Heart left ventricle (tissue), 16 donors: ENCODE data around the gene ABCB10. TPM values are rescaled to one million over a fixed set of nuclear protein-coding genes. Genes with fewer than 3 reads are reported as not detected.
A peak's percentile ranks its signal among the peaks of the same experiment; 100 is the strongest.

Experiments
- ATAC-seq, 4 donors: fragments of 200-7000 bp; cut with Tn5 transposase; one replicate each; pipeline ENCODE4 v1.9.1; 2020 to 2022; ENCODE audit warnings: moderate library complexity in 4 of 4, mild to moderate bottlenecking in 3 of 4, moderate number of reproducible peaks in 1 of 4
- DNase-seq, 5 donors: peaks; one replicate each; pipeline ENCODE4 v3.0.0-alpha.2; 2020
- H3K27ac ChIP-seq, 12 donors: fragments of 200-600 bp; sonication (generic) in 4 of 12; one replicate each; pipeline versions ENCODE4 v1.5.0 to v1.8.0; 2016 to 2022; ENCODE audit warnings: mild to moderate bottlenecking in 2 of 12
- H3K27me3 ChIP-seq, 9 donors: fragments of 200-600 bp; sonication (generic) in 2 of 9; one replicate each; pipeline versions ENCODE4 v1.5.1 to v1.8.0; 2016 to 2022; ENCODE audit warnings: mild to moderate bottlenecking in 3 of 9
- H3K36me3 ChIP-seq, 9 donors: fragments of 200-600 bp; sonication (generic) in 2 of 9; one replicate each; pipeline versions ENCODE4 v1.5.0 to v1.8.0; 2018 to 2022; ENCODE audit warnings: mild to moderate bottlenecking in 2 of 9
- H3K4me1 ChIP-seq, 12 donors: fragments of 200-600 bp; sonication (generic) in 4 of 12; one replicate each; pipeline versions ENCODE4 v1.5.0 to v1.8.0; 2016 to 2022; ENCODE audit warnings: mild to moderate bottlenecking in 3 of 12
- H3K4me3 ChIP-seq, 12 donors: fragments of 200-600 bp; sonication (generic) in 4 of 12; one replicate each; pipeline versions ENCODE4 v1.5.0 to v1.8.0; 2017 to 2022; ENCODE audit warnings: mild to moderate bottlenecking in 9 of 12, moderate library complexity in 4 of 12
- H3K9me3 ChIP-seq, 12 donors: fragments of 200-600 bp; sonication (generic) in 4 of 12; one replicate each; pipeline versions ENCODE4 v1.5.0 to v1.8.0; 2016 to 2022; ENCODE audit warnings: mild to moderate bottlenecking in 1 of 12
- CTCF ChIP-seq, 12 donors: fragments of 200-600 bp; sonication (generic) in 4 of 12; IDR thresholded peaks; one replicate each; pipeline versions ENCODE4 v1.5.0 to v1.8.0; 2018 to 2022; ENCODE audit warnings: antibody characterized with exemption in 12 of 12, mild to moderate bottlenecking in 5 of 12
- POLR2A ChIP-seq, 2 donors: fragments of 450-650 bp; IDR thresholded peaks; one replicate each; pipeline ENCODE4 v1.6.1; 2017; ENCODE audit warnings: antibody characterized with exemption in 2 of 2, mild to moderate bottlenecking in 2 of 2, moderate library complexity in 2 of 2
- WGBS, 4 donors: extraction: QIAGEN DNeasy Blood & Tissue Kit in 2 of 4; methylation state at CpG; one replicate each; pipeline versions ENCODE4 v1.1.5 to v1.1.7; 2013 to 2018; 5-methylcytosine and 5-hydroxymethylcytosine counted together
- intact Hi-C, 10 donors: fragments of 100-400 bp; cut with DNase I; formaldehyde crosslinking; loops; one replicate each; pipeline versions ENCODE4 v1.11.1 to v1.14.2; 2022
- polyA plus RNA-seq, 2 donors: library from polyadenylated mRNA; stranded (reverse); fragments of 200-250 nt; gene quantifications; one replicate each; pipeline ENCODE4 v1.2.3, GENCODE V29; 2013
- total RNA-seq, 9 donors: library from RNA; depleted of rRNA in 2 of 9; stranded (reverse); fragments of >200 nt in 2 of 9; fragmentation: NEBNext Ultra II Directional in 3 of 9; extraction: Animal tissue kit (Norgen Biotek cat#: 25700) in 3 of 9; gene quantifications; one replicate each; pipeline versions ENCODE4 v1.1.0 to v1.2.4, GENCODE V29; 2016 to 2023
- donor health status: ischemic (EF 13 %, LVEDD 7.1; RV severe dilation, severe dysfunction).
- donor health status: healthy with polysubstance abuse.
- donor health status: DM: no; HTN: yes; CAD: no.
- donor health status: DM: no; HTN: no; CAD: no.
- donor health status: ischemic (EF 25% LVEDD 6.9; RV normal size, moderate dysfunction).
- donor health status: ischemic (EF 25% LVEDD 5.7; RV mildly dilated, moderate dysfunction).
- donor health status: healthy.
- donor health status: DM: yes; HTN: yes; CAD: no.
- donor health status: ischemic (EF 35%, LVEDD 5.7; RV mildly dilated, moderate dysfunction).
- donor health status: nonischemic (EF 11% LVEDD 7.7; RV severe dilation, severe dysfunction).
- donor health status: DM: yes; HTN: yes; CAD: no.
- donor health status: PGD.
- donor health status: ischemic (EF 29% LVEDD 5.4; RV normal size, mild dysfunction).
- donor health status: nonischemic (EF 23%, LVEDD 6.1; RV moderate dilation, normal function).

Gene ABCB10
- total and polyA plus RNA-seq, 11 donors = 4.5 to 13.3 (median 10.7) TPM

DNA sequence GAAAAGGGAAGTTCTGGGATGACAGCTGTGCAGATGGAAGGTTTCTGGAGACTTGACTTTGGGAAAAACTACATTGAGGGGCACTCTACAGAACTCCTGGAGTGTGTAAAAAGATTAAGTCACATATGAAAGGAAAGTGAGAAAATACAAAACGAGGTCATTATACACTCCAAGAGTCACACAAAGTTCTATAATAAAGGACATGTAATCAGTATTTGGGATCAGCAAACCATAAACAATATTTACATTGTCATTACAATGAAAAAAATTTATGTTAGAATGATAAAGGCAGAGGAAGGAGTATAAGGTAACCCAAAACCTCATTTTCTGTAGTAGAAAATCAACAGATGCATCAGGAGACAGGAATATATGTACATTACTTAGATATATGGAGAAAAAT, 73.2 kb downstream of the ABCB10 start:
- 89 to 94% (median 92%) methylated on average over 1 of the region's 1 CpG for WGBS, 4 donors
- ATAC-seq = no peak
- no peak for TF ChIP-seq POLR2A (IDR thresholded peaks at IDR 0.05)
- TF ChIP-seq CTCF (IDR thresholded peaks at IDR 0.05) = no peak

GRCh38 chr1:229482511-229482910, 76.0 kb downstream of the ABCB10 start:
- ATAC-seq (no peak), DNase-seq (no peak)
- Histone ChIP-seq H3K27me3 (no peaks in the 10 kb centered on the region), H3K27ac (no peak overlapping the region), H3K4me3 (no peak overlapping the region), H3K9me3 (no peaks in the 10 kb centered on the region), H3K36me3 (peaks cover 3 to 97% (median 79%) of the 10 kb centered on the region in 9 donors), H3K4me1 (peaks cover 0 to 18% (median 0%) of the 10 kb centered on the region in 12 donors)
- 91 to 97% (median 95%) methylated on average over 5 of the region's 5 CpGs for WGBS, 4 donors
- TF ChIP-seq POLR2A (IDR thresholded peaks at IDR 0.05) (no peak), CTCF (IDR thresholded peaks at IDR 0.05) (no peak)
- intact Hi-C loops = loop anchor here in 9 of 10 donors (1.0 to 10.0 kb wide), 6 partner anchors 110 to 225 kb away; no protein-coding TSS in a partner anchor

More for the DNA sequence above, 73.2 kb downstream of the ABCB10 start:
- no peak for DNase-seq
- H3K9me3 ChIP-seq = no peaks in the 10 kb centered on the region
- intact Hi-C loops = loop anchor here in 1 of 10 donors (2.0 to 10.0 kb wide), 2 partner anchors 121 to 227 kb away; no protein-coding TSS in a partner anchor
- peaks cover 3 to 97% (median 94%) of the 10 kb centered on the region in 9 donors for H3K36me3 ChIP-seq
- H3K4me1 ChIP-seq = peaks cover 0 to 13% (median 0%) of the 10 kb centered on the region in 12 donors
- H3K27me3 ChIP-seq = no peaks in the 10 kb centered on the region
- H3K27ac ChIP-seq = no peak overlapping the region
- H3K4me3 ChIP-seq = no peak overlapping the region

GRCh38 chr1:229480495-229480894, 78.0 kb downstream of the ABCB10 start:
- H3K9me3 ChIP-seq = no peaks in the 10 kb centered on the region
- no peak overlapping the region for H3K27ac ChIP-seq
- H3K36me3 ChIP-seq = peaks cover under 1 to 97% (median 79%) of the 10 kb centered on the region in 9 donors
- 88 to 92% (median 89%) methylated on average over 7 of the region's 7 CpGs for WGBS, 4 donors
- peaks cover 0 to 18% (median 0%) of the 10 kb centered on the region in 12 donors for H3K4me1 ChIP-seq
- no peak for ATAC-seq
- TF ChIP-seq POLR2A (IDR thresholded peaks at IDR 0.05) (no peak), CTCF (IDR thresholded peaks at IDR 0.05) (no peak)
- intact Hi-C loops = loop anchor here in 6 of 10 donors (2.0 to 10.0 kb wide), 5 partner anchors 108 to 223 kb away; no protein-coding TSS in a partner anchor
- no peak overlapping the region for H3K4me3 ChIP-seq
- no peak for DNase-seq
- H3K27me3 ChIP-seq = no peaks in the 10 kb centered on the region

- ATAC-seq = peak in 1 of 4 donors; percentile 51
- WGBS, 4 donors = 70 to 74% (median 72%) methylated on average over 10 of the region's 10 CpGs
- Histone ChIP-seq H3K36me3 (peaks cover 0 to 97% (median 79%) of the 10 kb centered on the region in 9 donors), H3K4me3 (no peak overlapping the region), H3K9me3 (no peaks in the 10 kb centered on the region), H3K4me1 (peaks cover 0 to 18% (median 0%) of the 10 kb centered on the region in 12 donors), H3K27ac (no peak overlapping the region), H3K27me3 (no peaks in the 10 kb centered on the region)
- no peak for TF ChIP-seq POLR2A (IDR thresholded peaks at IDR 0.05)
- TF ChIP-seq CTCF (IDR thresholded peaks at IDR 0.05) = no peak
- no peak for DNase-seq
- intact Hi-C loops = loop anchor here in 6 of 10 donors (2.0 to 10.0 kb wide), 5 partner anchors 108 to 223 kb away; no protein-coding TSS in a partner anchor
These were observed 78.7 kb downstream of the ABCB10 start for GRCh38 chr1:229479660-229480399.
